ENCODE data around the gene GPR142. TPM values are rescaled to one million over a fixed set of nuclear protein-coding genes. Genes with fewer than 3 reads are reported as not detected.

The GPR142 gene
- total RNA-seq, 4 donors from 2014 or later, result not detected

DNA sequence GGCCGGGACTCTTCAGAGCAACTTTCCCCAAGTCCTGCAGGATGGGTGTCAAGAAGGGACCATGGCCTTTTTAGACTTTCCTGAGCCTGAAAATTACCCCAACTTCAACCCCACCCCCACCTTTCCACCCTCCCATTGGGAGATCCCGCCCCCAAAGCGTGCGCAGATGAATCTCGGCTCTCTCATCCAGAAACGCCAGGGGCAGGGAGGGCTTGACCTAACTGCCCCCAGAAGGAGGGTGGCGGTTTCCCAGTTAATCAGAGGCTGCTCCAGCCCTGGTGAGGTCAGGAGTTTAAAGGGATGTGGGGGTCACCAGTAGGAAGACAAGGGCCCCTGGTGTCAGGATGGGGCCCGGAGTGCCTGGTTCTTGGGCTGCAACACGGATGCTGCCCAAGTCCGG is 40.8 kb upstream of the GPR142 start:
- Histone ChIP-seq H3K27ac (no peak overlapping the region), H3K4me3 (peak overlapping the region; percentile 47), H3K9me3 (no peaks in the 10 kb centered on the region), H3K36me3 (no peaks in the 10 kb centered on the region), H3K27me3 (peaks cover 59% of the 10 kb centered on the region), H3K4me1 (peaks cover 18% of the 10 kb centered on the region)
- TF ChIP-seq, protein P1, sequence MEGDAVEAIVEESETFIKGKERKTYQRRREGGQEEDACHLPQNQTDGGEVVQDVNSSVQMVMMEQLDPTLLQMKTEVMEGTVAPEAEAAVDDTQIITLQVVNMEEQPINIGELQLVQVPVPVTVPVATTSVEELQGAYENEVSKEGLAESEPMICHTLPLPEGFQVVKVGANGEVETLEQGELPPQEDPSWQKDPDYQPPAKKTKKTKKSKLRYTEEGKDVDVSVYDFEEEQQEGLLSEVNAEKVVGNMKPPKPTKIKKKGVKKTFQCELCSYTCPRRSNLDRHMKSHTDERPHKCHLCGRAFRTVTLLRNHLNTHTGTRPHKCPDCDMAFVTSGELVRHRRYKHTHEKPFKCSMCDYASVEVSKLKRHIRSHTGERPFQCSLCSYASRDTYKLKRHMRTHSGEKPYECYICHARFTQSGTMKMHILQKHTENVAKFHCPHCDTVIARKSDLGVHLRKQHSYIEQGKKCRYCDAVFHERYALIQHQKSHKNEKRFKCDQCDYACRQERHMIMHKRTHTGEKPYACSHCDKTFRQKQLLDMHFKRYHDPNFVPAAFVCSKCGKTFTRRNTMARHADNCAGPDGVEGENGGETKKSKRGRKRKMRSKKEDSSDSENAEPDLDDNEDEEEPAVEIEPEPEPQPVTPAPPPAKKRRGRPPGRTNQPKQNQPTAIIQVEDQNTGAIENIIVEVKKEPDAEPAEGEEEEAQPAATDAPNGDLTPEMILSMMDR (IDR thresholded peaks at IDR 0.05), result no peak
- TF ChIP-seq POLR2A (IDR thresholded peaks at IDR 0.05) (no peak), POLR2AphosphoS5 (IDR thresholded peaks at IDR 0.05) (no peak), EP300 (IDR thresholded peaks at IDR 0.05) (no peak)
- no peak for DNase-seq (ENCODE audit: low spot score in 2 of 2)
- 36% methylated on average over 8 of the region's 10 CpGs for WGBS

DNA sequence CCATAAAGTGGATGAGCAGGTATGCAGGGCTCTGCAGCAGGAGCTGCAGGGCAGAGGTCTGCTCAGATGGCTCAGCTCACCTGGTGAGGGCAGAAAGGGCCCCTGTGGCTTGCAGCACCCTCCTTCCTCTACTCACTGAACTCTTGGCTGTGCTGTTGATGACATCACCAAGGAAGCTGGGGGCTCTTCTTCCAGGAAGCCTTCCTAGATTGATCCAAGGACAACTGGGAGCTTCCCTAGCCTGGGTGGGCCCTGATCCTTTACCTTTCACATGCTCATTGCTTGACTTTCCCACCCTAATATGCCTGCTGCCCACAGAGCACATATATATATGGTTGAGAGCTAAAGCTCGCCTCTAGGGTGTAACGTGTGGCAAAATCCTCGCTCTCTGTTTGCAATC is 38.8 kb upstream of the GPR142 start:
- 88% methylated on average over 3 of the region's 3 CpGs for WGBS
- no peak for DNase-seq (ENCODE audit: low spot score in 2 of 2)
- H3K36me3 ChIP-seq, result no peaks in the 10 kb centered on the region
- peaks cover 18% of the 10 kb centered on the region for H3K4me1 ChIP-seq
- H3K4me3 ChIP-seq, result no peak overlapping the region
- no peak for TF ChIP-seq POLR2AphosphoS5 (IDR thresholded peaks at IDR 0.05)
- TF ChIP-seq, protein P1 (IDR thresholded peaks at IDR 0.05), result no peak
- TF ChIP-seq EP300 (IDR thresholded peaks at IDR 0.05), result no peak
- no peak for TF ChIP-seq POLR2A (IDR thresholded peaks at IDR 0.05)
- H3K27me3 ChIP-seq, result peaks cover 60% of the 10 kb centered on the region
- H3K27ac ChIP-seq, result no peak overlapping the region
- H3K9me3 ChIP-seq, result no peaks in the 10 kb centered on the region

GRCh38 chr17:74329378-74329777 is 37.9 kb upstream of the GPR142 start:
- 87% methylated on average over 3 of the region's 3 CpGs for WGBS
- H3K9me3 ChIP-seq, result no peaks in the 10 kb centered on the region
- H3K36me3 ChIP-seq, result no peaks in the 10 kb centered on the region
- H3K27me3 ChIP-seq, result peaks cover 60% of the 10 kb centered on the region
- H3K27ac ChIP-seq, result no peak overlapping the region
- no peak for DNase-seq (ENCODE audit: low spot score in 2 of 2)
- H3K4me1 ChIP-seq, result peaks cover 18% of the 10 kb centered on the region
- H3K4me3 ChIP-seq, result no peak overlapping the region
- TF ChIP-seq, protein P1 (IDR thresholded peaks at IDR 0.05), result no peak
- no peak for TF ChIP-seq POLR2A (IDR thresholded peaks at IDR 0.05)

DNA sequence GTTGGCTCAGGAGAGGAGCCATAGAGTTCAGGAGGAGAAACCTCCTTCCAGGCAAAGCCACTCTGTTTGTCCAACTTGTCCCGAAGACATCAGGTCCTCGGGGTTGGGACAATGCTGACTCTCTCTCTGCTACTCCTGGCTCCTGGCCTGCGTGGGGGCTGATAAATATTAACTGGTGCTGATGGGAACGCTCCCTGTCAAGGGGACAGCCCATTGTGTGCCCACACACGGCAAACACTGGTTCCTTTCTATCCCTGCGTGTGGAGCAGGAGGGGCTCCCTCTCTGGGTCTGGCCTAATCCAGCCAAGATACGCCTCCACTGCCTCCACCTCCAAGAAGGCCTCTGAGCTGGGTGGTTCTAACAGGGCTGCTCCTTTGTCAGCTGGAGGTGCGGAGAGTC is 36.9 kb upstream of the GPR142 start:
- Histone ChIP-seq H3K36me3 (no peaks in the 10 kb centered on the region), H3K27ac (no peak overlapping the region), H3K27me3 (peaks cover 64% of the 10 kb centered on the region), H3K9me3 (no peaks in the 10 kb centered on the region), H3K4me1 (peaks cover 15% of the 10 kb centered on the region), H3K4me3 (no peak overlapping the region)
- 63% methylated on average over 5 of the region's 8 CpGs for WGBS
- no peak for DNase-seq (ENCODE audit: low spot score in 2 of 2)
- TF ChIP-seq EP300 (IDR thresholded peaks at IDR 0.05), result no peak
- no peak for TF ChIP-seq POLR2A (IDR thresholded peaks at IDR 0.05)
- TF ChIP-seq, protein P1 (IDR thresholded peaks at IDR 0.05), result no peak
- TF ChIP-seq POLR2AphosphoS5 (IDR thresholded peaks at IDR 0.05), result no peak

GRCh38 chr17:74332017-74332650 is 35.2 kb upstream of the GPR142 start:
- H3K27me3 ChIP-seq, result peaks cover 55% of the 10 kb centered on the region
- TF ChIP-seq EP300 (IDR thresholded peaks at IDR 0.05), result no peak
- no peak for TF ChIP-seq POLR2A (IDR thresholded peaks at IDR 0.05)
- TF ChIP-seq POLR2AphosphoS5 (IDR thresholded peaks at IDR 0.05), result no peak
- TF ChIP-seq, protein P1 (IDR thresholded peaks at IDR 0.05), result no peak

More at GRCh38 chr17:74332017-74332650, 35.2 kb upstream of the GPR142 start:
- DNase-seq (ENCODE audit: low spot score in 2 of 2), result no peak
- H3K27ac ChIP-seq, result no peak overlapping the region
- H3K36me3 ChIP-seq, result no peaks in the 10 kb centered on the region
- no peak overlapping the region for H3K4me3 ChIP-seq
- 75% methylated on average over 7 of the region's 7 CpGs for WGBS
- H3K4me1 ChIP-seq, result no peaks in the 10 kb centered on the region
- no peaks in the 10 kb centered on the region for H3K9me3 ChIP-seq

All from suprapubic skin (tissue), 4 donors.